ENCODE data around the gene CC2D1A. TPM values are rescaled to one million over a fixed set of nuclear protein-coding genes. Genes with fewer than 3 reads are reported as not detected.

Gene CC2D1A
- polyA plus RNA-seq, 1 of the 3 experiments (the other 2 are of a cell fraction), result 24.2 TPM

- TF ChIP-seq REST (IDR thresholded peaks at IDR 0.05; ENCODE audit: low read depth, low read length) (no peak), CTCF (IDR thresholded peaks at IDR 0.05) (no peak), SMC3 (IDR thresholded peaks at IDR 0.05; ENCODE audit: low read depth, low read length) (no peak)
These were observed 14.5 kb downstream of the CC2D1A start (continued) for GRCh38 chr19:13920524-13920923.

- Histone ChIP-seq H3K4me1 (ENCODE audit: control insufficient read depth in 1 of 2, insufficient read depth in 2 of 2, low read depth in 1 of 2, low read length in 1 of 2) (no peaks in the 10 kb centered on the region), H3K36me3 (replicated peaks in 1 of 2; ENCODE audit: control insufficient read depth in 1 of 2, insufficient read depth in 2 of 2, low read length in 1 of 2) (peaks cover 13 to 16% of the 10 kb centered on the region in 2 experiments), H3K9ac (no peak overlapping the region), H3K27ac (ENCODE audit: low read depth in 2 of 2, low read length in 1 of 2) (no peak overlapping the region), H3K79me2 (ENCODE audit: insufficient read depth) (no peaks in the 10 kb centered on the region), H3F3A (replicated peaks; ENCODE audit: insufficient read depth) (no peaks in the 10 kb centered on the region), H2AFZ (ENCODE audit: low read depth) (no peak overlapping the region), H3K4me3 (ENCODE audit: low read depth in 2 of 2, low read length in 1 of 2) (no peak overlapping the region), H3K9me3 (no peaks in the 10 kb centered on the region), H3K27me3 (ENCODE audit: insufficient read depth) (no peaks in the 10 kb centered on the region), H3K4me2 (no peak overlapping the region), H4K20me1 (ENCODE audit: insufficient read depth) (no peaks in the 10 kb centered on the region), H3K9me2 (no peaks in the 10 kb centered on the region)
- 89% methylated on average over 1 of the region's 2 CpGs for WGBS (ENCODE audit: low lambda C conversion rate)
- POLR2A ChIA-PET, result interaction anchor here (1.0 kb wide), 1 partner anchor 10 kb away, joined by 3 read pairs; no protein-coding TSS in a partner anchor
- DNase-seq, result peak; percentile 77
- CTCF ChIA-PET, result interaction anchor here (0.5 to 1.3 kb wide), 6 partner anchors 12 to 152 kb away, joined by 3 to 5 read pairs (median 4); partner anchors contain the start of gene MISP3
- TF ChIP-seq TCF12 (IDR thresholded peaks at IDR 0.05) (no peak), RXRA (IDR thresholded peaks at IDR 0.05; ENCODE audit: borderline replicate concordance, low read depth) (no peak), FOXJ3 (CRISPR knock-in tag; IDR thresholded peaks at IDR 0.05) (no peak), FOXM1 (IDR thresholded peaks at IDR 0.05; ENCODE audit: low read depth) (no peak), POLR2AphosphoS5 (IDR thresholded peaks at IDR 0.05; ENCODE audit: low read depth, low read length) (no peak), EZH2phosphoT487 (IDR thresholded peaks at IDR 0.05; ENCODE audit: borderline replicate concordance, low read depth) (no peak), NFIC (IDR thresholded peaks at IDR 0.05; ENCODE audit: borderline replicate concordance) (no peak), EP300 (IDR thresholded peaks at IDR 0.05; ENCODE audit: borderline replicate concordance in 1 of 2, low read depth in 1 of 2, low read length in 1 of 2) (no peak), IRF3 (IDR thresholded peaks at IDR 0.05; ENCODE audit: low read depth, low read length) (no peak), RFX5 (IDR thresholded peaks at IDR 0.05; ENCODE audit: low read length) (no peak), ZBTB33 (IDR thresholded peaks at IDR 0.05; ENCODE audit: borderline replicate concordance, low read depth) (no peak), GABPA (IDR thresholded peaks at IDR 0.05; ENCODE audit: low read depth) (peak; percentile 67), RAD21 (IDR thresholded peaks at IDR 0.05; ENCODE audit: low read length) (no peak), SIN3A (IDR thresholded peaks at IDR 0.05; ENCODE audit: borderline replicate concordance, low read depth, low read length) (no peak), GATA2 (CRISPR knock-in tag; IDR thresholded peaks at IDR 0.05) (no peak), MAX (IDR thresholded peaks at IDR 0.05; ENCODE audit: low read depth) (no peak), MXI1 (IDR thresholded peaks at IDR 0.05; ENCODE audit: low read depth, low read length) (no peak), MEF2A (IDR thresholded peaks at IDR 0.05; ENCODE audit: borderline replicate concordance, low read depth) (no peak), SMC3 (IDR thresholded peaks at IDR 0.05; ENCODE audit: low read depth, low read length) (no peak)
These were observed 15.1 kb downstream of the CC2D1A start for GRCh38 chr19:13920940-13921747.
